Lower leg skin (tissue), 4 donors: Measurements from ENCODE around the gene ASH1L. TPM values are rescaled to one million over a fixed set of nuclear protein-coding genes. Genes with fewer than 3 reads are reported as not detected.
"Not testable (repeated sequence)": the region's sequence is repeated elsewhere in the genome, so short reads cannot be mapped to it uniquely, and the experiment has no call there.

Experiments used
- DNase-seq, 2 donors: peaks; one replicate each; pipeline ENCODE4 v3.0.0-alpha.2; 2019; ENCODE audit warnings: low spot score in 2 of 2
- H3K4me3 ChIP-seq: fragments of 200-600 bp; sonication (generic); 2 replicates; pipeline ENCODE4 v1.5.1; 2017; ENCODE audit warnings: mild to moderate bottlenecking, low read depth; ENCODE audit not compliant: poor library complexity, severe bottlenecking
- POLR2A ChIP-seq, 2 donors: fragments of 450-650 bp; IDR thresholded peaks; one replicate each; pipeline ENCODE4 v1.6.1; 2016 to 2017; ENCODE audit warnings: antibody characterized with exemption in 2 of 2, mild to moderate bottlenecking in 1 of 2, moderate library complexity in 1 of 2
- WGBS, 2 donors: methylation state at CpG; one replicate each; pipeline ENCODE4 v1.1.5; 2018; 5-methylcytosine and 5-hydroxymethylcytosine counted together
- intact Hi-C: fragments of 100-400 bp; cut with DNase I; formaldehyde crosslinking; loops from one replicate; pipeline ENCODE4 v1.15.0; 2023; ENCODE audit warnings: low total_unique reads
- total RNA-seq, 4 donors: library from RNA; depleted of rRNA; stranded (reverse); fragments of >200 nt; gene quantifications; one replicate each; pipeline ENCODE4 v1.1.0, GENCODE V29; 2016
- TF ChIP-seq, protein P1 (sequence below), 3 donors: fragments of 450-650 bp; IDR thresholded peaks; one replicate each; pipeline ENCODE4 v1.5.1; 2016; ENCODE audit warnings: antibody characterized with exemption in 3 of 3, mild to moderate bottlenecking in 3 of 3, moderate library complexity in 2 of 3

Gene ASH1L
- total RNA-seq, 4 donors from 2014 or later: 40.6 to 59.4 (median 49.9) TPM

DNA sequence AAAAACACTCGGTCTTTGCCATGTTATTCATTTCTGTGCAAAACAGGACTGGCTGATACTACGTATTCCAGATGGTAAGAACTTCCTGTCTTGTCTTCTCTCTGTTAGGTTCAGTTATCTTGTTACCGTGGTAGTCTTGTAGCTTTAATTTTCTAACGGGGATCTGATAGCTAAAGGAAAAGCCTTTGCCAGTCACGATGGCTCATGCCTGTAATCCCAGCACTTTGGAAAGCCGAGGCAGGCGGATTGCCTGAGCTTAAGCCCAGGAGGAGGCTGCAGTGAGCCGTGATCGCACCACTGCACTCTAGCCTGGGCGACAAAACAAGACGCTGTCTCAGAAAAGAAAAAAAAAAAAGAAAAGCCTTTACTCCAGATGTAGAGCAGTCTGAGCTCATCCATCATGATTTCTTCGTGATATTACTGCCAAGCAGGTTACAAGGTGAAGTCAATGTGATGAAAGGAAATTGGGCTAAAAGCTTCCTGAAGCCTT is 36.3 kb upstream of the ASH1L start:
- intact Hi-C loops: loop anchor here (10.0 kb wide), 1 partner anchor 334 kb away; the partner anchor contains the start of gene SCAMP3
- H3K4me3 ChIP-seq: no peak overlapping the region
- no peak for DNase-seq
- WGBS, 2 donors: 3 to 9% methylated on average over 12 of the region's 12 CpGs
- TF ChIP-seq POLR2A (IDR thresholded peaks at IDR 0.05): no peak

DNA sequence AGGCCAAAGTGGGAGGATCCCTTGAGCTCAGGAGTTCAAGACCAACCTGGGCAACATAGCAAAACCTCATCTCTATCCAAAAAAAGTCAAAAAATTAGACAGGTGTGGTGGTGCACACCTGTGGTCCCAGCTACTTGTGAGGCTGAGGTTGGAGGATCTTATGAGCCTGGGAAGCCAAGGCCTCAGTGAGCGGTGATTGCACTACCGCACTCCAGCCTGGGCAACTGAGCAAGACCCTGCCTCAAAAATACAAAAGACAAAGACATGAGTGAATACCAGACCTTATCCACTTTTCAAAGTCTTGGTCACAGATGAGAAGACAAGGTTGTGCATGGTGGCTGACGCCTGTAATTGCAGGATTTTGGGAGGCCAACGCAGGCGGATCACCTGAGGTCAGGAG is 34.3 kb upstream of the ASH1L start:
- WGBS, 2 donors: 97 to 98% methylated on average over 5 of the region's 5 CpGs
- intact Hi-C loops: loop anchor here (10.0 kb wide), 1 partner anchor 332 kb away; the partner anchor contains the start of gene SCAMP3
- no peak overlapping the region for H3K4me3 ChIP-seq
- no peak for DNase-seq
- no peak for TF ChIP-seq POLR2A (IDR thresholded peaks at IDR 0.05)
- TF ChIP-seq, protein P1, sequence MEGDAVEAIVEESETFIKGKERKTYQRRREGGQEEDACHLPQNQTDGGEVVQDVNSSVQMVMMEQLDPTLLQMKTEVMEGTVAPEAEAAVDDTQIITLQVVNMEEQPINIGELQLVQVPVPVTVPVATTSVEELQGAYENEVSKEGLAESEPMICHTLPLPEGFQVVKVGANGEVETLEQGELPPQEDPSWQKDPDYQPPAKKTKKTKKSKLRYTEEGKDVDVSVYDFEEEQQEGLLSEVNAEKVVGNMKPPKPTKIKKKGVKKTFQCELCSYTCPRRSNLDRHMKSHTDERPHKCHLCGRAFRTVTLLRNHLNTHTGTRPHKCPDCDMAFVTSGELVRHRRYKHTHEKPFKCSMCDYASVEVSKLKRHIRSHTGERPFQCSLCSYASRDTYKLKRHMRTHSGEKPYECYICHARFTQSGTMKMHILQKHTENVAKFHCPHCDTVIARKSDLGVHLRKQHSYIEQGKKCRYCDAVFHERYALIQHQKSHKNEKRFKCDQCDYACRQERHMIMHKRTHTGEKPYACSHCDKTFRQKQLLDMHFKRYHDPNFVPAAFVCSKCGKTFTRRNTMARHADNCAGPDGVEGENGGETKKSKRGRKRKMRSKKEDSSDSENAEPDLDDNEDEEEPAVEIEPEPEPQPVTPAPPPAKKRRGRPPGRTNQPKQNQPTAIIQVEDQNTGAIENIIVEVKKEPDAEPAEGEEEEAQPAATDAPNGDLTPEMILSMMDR (IDR thresholded peaks at IDR 0.05): no peak

DNA sequence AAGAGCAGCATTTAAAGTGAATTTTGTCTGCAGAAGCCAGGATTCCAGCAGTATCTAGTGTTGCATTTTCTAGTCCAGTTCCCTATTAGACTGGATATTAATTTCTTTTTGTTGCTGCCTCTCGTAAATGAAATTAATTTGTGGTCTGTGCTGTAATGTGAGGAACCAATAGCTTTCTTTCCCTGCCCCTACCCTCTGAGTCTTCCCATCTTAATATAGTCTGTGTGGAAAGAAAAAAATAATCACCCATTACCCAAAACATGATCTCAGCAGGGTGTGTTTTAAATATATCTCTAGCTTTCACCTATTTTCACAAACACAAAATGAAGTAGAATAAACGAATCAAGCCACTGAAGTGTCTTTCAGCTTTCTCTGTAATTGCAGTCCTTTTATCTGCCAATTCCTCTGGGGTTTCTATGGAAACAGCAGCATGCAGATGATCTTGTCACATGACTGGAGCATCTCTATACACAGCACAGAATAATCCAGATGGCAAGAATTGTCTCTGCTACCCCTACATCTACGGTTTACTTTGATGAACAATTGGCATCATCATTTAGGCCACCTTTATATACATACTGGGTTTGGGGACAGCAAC is 33.4 kb upstream of the ASH1L start:
- intact Hi-C loops: loop anchor here (10.0 kb wide), 1 partner anchor 331 kb away; the partner anchor contains the start of gene SCAMP3
- WGBS, 2 donors: 63 to 66% methylated on average over 3 of the region's 3 CpGs
- not testable (repeated sequence) for H3K4me3 ChIP-seq, DNase-seq

DNA sequence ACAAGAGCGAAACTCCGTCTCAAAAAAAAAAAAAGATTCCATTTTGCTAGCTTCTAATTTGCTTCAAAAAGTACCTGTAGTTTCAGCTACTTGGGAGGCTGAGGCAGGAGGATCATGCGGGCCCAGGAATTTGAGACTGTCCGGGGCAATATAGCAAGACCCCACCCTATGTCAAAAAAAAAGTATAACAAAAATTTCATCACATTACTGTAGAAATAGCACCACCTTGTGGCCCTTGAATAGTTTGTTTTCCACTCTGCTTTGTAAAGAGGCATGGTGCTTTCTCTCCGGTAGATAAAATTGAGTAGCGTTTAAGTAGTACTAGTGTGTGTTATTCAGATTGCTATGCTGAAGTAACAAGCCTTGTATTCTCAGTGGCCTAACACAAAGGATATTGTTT is 29.2 kb upstream of the ASH1L start:
- WGBS, 2 donors: 34 to 40% methylated on average over 6 of the region's 6 CpGs
- intact Hi-C loops: loop anchor here (10.0 kb wide), 1 partner anchor 327 kb away; the partner anchor contains the start of gene SCAMP3
- no peak overlapping the region for H3K4me3 ChIP-seq
- DNase-seq: no peak
- TF ChIP-seq POLR2A (IDR thresholded peaks at IDR 0.05): no peak
- TF ChIP-seq, protein P1 (IDR thresholded peaks at IDR 0.05): no peak

DNA sequence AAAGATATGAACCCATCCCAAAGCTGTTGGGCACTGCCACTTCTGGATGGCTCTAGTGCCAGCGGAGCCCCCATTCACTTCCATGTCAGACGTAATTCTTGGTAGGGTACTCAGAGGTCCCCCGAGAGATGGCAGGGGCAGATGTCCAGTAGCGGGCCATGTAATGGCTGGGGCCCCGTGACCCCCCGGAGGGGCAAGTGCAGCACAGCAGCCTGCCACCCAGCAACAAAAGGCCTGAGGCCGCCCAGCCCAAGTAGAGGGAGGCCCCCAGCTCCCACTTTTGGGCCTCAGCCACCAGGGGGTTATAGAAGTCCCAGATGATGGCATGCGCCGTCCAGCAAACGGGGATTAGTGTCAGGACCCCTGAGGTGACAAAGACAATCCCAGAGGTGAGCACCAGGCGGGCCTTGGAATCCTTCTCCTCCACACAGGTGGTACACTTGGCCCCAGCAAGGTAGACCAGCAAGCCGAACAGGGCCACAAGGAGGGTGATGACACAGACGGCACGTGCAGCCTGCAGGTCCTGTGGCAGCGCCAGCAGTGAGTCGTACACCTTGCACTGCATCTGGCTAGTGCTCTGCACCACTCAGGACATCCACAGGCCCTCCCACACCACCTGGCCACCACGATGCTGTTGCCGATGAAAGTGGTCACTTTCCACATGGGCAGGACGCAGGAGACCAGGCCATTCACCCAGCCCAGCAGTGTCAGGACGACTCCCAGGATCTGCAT is 28.1 kb upstream of the ASH1L start:
- not testable (repeated sequence) for H3K4me3 ChIP-seq
- DNase-seq: peak in 1 of 2 donors; percentile 36
- WGBS, 2 donors: 86 to 89% methylated on average over 18 to 20 of the region's 20 CpGs
- intact Hi-C loops: loop anchor here (10.0 kb wide), 1 partner anchor 326 kb away; the partner anchor contains the start of gene SCAMP3

DNA sequence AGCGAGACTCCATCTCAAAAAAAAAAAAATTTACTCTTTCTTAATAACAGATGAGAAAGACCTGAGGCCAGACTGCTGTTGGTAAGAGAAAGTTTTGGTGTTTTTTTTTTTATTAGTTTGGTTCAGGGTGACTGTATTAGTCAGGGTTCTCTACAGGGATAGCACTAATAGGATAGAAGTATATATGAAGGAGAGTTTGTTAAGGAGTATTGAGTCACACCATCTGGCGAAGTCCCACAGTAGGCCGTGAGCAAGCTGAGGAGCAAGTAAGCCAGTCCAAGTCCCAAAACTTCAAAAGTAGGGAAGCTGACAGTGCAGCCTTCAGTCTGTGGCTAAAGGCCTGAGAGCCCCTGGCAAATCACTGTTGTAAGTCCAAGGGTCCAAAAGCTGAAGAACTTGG is 26.7 kb upstream of the ASH1L start:
- DNase-seq, intact Hi-C loops, H3K4me3 ChIP-seq: not testable (repeated sequence)
- 77% methylated on average over 3 of the region's 3 CpGs for WGBS, 2 donors

DNA sequence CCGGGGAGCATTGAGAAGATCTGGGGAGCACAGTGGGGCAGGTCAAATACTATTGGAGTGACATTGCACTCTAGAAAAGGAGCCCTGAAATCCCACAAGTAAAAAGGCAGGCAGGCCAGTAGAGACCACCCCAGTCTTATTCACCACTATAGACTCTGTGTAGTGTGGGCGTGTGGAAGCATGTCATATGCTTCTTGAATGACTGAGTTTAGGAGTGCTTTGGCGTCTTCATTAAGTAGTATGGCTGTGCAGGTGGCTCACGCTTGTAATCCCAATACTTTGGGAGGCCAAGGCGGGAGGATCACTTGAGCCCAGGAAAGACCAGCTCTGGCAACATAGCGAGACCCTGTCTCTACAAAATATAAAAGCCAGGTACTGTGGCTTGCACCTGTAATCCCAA is 21.2 kb upstream of the ASH1L start:
- 93 to 94% methylated on average over 6 of the region's 6 CpGs for WGBS, 2 donors
- DNase-seq, H3K4me3 ChIP-seq, intact Hi-C loops: not testable (repeated sequence)

DNA sequence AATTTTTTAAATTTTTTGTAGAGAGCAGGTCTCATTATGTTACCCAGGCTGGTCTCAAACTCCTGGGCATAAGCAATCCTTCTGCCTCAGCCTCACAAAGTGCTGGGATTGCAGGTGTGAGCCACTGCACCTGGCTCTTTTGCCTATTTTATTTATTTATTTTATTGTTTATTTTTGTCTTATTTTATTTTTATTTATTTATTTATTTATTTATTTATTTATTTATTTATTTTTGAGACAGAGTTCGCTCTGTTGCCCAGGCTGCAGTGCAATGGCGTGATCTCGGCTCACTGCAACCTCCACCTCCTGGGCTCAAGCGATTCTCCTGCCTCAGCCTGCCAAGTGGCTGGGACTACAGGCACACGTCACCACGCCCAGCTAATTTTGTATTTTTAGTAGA is 13.0 kb upstream of the ASH1L start:
- H3K4me3 ChIP-seq, intact Hi-C loops, DNase-seq: not testable (repeated sequence)
- 95 to 99% methylated on average over 6 of the region's 6 CpGs for WGBS, 2 donors
